ENCODE measurements around the gene TMEM138.

DNA sequence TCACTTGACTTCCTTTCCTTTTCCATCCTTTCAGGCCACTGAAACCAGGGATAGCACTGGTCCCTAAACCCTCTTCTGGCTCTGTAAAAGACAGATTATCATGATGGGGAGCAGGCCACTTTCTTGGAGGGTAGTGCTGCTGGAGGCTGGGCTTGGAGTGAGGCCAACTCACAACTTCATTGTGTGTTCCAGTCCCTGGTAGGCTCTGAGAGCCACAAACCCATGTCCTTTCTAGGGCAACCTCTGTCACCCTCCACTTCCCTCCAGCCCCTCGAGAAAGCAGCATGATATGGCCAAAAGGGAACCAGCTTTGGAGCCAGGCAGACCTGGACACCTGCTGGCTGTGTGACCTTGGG lies 26.8 kb upstream of the TMEM138 start:
- TF ChIP-seq REST (IDR thresholded peaks at IDR 0.05) (no peak), SP1 (IDR thresholded peaks at IDR 0.05) (no peak), TAF1 (conservative IDR thresholded peaks at IDR 0.05) (no peak), ZBTB33 (IDR thresholded peaks at IDR 0.05) (no peak), EGR1 (IDR thresholded peaks at IDR 0.05; ENCODE audit: low read depth in 2 of 2) (no peak), MAX (IDR thresholded peaks at IDR 0.05) (no peak), YY1 (IDR thresholded peaks at IDR 0.05) (no peak)
- TF ChIP-seq, protein P1, sequence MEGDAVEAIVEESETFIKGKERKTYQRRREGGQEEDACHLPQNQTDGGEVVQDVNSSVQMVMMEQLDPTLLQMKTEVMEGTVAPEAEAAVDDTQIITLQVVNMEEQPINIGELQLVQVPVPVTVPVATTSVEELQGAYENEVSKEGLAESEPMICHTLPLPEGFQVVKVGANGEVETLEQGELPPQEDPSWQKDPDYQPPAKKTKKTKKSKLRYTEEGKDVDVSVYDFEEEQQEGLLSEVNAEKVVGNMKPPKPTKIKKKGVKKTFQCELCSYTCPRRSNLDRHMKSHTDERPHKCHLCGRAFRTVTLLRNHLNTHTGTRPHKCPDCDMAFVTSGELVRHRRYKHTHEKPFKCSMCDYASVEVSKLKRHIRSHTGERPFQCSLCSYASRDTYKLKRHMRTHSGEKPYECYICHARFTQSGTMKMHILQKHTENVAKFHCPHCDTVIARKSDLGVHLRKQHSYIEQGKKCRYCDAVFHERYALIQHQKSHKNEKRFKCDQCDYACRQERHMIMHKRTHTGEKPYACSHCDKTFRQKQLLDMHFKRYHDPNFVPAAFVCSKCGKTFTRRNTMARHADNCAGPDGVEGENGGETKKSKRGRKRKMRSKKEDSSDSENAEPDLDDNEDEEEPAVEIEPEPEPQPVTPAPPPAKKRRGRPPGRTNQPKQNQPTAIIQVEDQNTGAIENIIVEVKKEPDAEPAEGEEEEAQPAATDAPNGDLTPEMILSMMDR (IDR thresholded peaks at IDR 0.05; ENCODE audit: low read depth, low read length, missing input control): no peak
